HepG2 (cell line): ENCODE results near the gene SLCO2A1. TPM values are rescaled to one million over a fixed set of nuclear protein-coding genes. Genes with fewer than 3 reads are reported as not detected.

Experiments used
- DR1 ChIP-seq: sonication (generic); formaldehyde crosslinking; IDR thresholded peaks from 2 replicates; pipeline ENCODE4 v1.8.0; 2021; ENCODE audit warnings: mild to moderate bottlenecking, missing genetic modification reagents, inconsistent platforms
- HDAC2 ChIP-seq: sonication (generic); formaldehyde crosslinking; IDR thresholded peaks from 2 replicates; pipeline ENCODE4 v1.4.0; 2020; ENCODE audit warnings: missing genetic modification reagents
- ISL2 ChIP-seq: sonication (generic); formaldehyde crosslinking; IDR thresholded peaks from 2 replicates; pipeline ENCODE4 v1.5.0; 2020; ENCODE audit warnings: missing genetic modification reagents
- ISX ChIP-seq: sonication (generic); formaldehyde crosslinking; conservative IDR thresholded peaks from 2 replicates; pipeline ENCODE4 v1.5.0; 2020; ENCODE audit warnings: missing genetic modification reagents
- KLF9 ChIP-seq: IDR thresholded peaks from 2 replicates; pipeline ENCODE4 v1.6.1; 2016; ENCODE audit warnings: low read depth
- MEIS1 ChIP-seq: sonication (generic); formaldehyde crosslinking; IDR thresholded peaks from 2 replicates; pipeline ENCODE4 v1.9.0; 2021; ENCODE audit warnings: mild to moderate bottlenecking, missing genetic modification reagents, moderate library complexity, borderline replicate concordance
- MXI1 ChIP-seq: IDR thresholded peaks from 3 replicates; pipeline ENCODE4 v1.6.1; 2012; ENCODE audit warnings: low read depth, low read length, inconsistent platforms, borderline replicate concordance
- PLRG1 ChIP-seq: fragments of 450-650 bp; conservative IDR thresholded peaks from 2 replicates; pipeline ENCODE4 v1.6.1; 2016
- RFXAP ChIP-seq: sonication (generic); formaldehyde crosslinking; IDR thresholded peaks from 2 replicates; pipeline ENCODE4 v1.4.0; 2020; ENCODE audit warnings: missing genetic modification reagents, borderline replicate concordance
- SATB2 ChIP-seq: sonication (generic); formaldehyde crosslinking; IDR thresholded peaks from 2 replicates; pipeline ENCODE4 v1.5.0; 2020; ENCODE audit warnings: missing genetic modification reagents
- SIX4 ChIP-seq: sonication (generic); formaldehyde crosslinking; IDR thresholded peaks from 2 replicates; pipeline ENCODE4 v1.4.0; 2020; ENCODE audit warnings: missing genetic modification reagents
- SRF ChIP-seq: IDR thresholded peaks from 2 replicates; pipeline ENCODE4 v1.6.1; 2011; ENCODE audit warnings: mild to moderate bottlenecking, low read depth, low read length, moderate library complexity
- XBP1 ChIP-seq: sonication (generic); formaldehyde crosslinking; IDR thresholded peaks from 2 replicates; pipeline ENCODE4 v1.5.0; 2020; ENCODE audit warnings: missing genetic modification reagents
- ZFP1 ChIP-seq: IDR thresholded peaks from 2 replicates; pipeline ENCODE4 v1.6.1; 2016
- ZFP36L1 ChIP-seq: sonication (generic); formaldehyde crosslinking; IDR thresholded peaks from 2 replicates; pipeline ENCODE4 v1.8.0; 2022; ENCODE audit warnings: mild to moderate bottlenecking, missing genetic modification reagents, moderate library complexity
- ZIK1 ChIP-seq: sonication (generic); formaldehyde crosslinking; IDR thresholded peaks from 2 replicates; pipeline ENCODE4 v1.5.0; 2020; ENCODE audit warnings: mild to moderate bottlenecking, low read depth, missing genetic modification reagents, borderline replicate concordance
- ZNF232 ChIP-seq: sonication (generic); formaldehyde crosslinking; IDR thresholded peaks from 2 replicates; pipeline ENCODE4 v1.4.0; 2020; ENCODE audit warnings: missing genetic modification reagents, borderline replicate concordance
- ZNF292 ChIP-seq: sonication (generic); formaldehyde crosslinking; IDR thresholded peaks from 2 replicates; pipeline ENCODE4 v1.8.1; 2022; ENCODE audit warnings: mild to moderate bottlenecking, low read depth, missing genetic modification reagents, borderline replicate concordance
- ZNF326 ChIP-seq: sonication (generic); formaldehyde crosslinking; IDR thresholded peaks from 2 replicates; pipeline ENCODE4 v1.4.0; 2020; ENCODE audit warnings: missing genetic modification reagents, borderline replicate concordance
- ZNF570 ChIP-seq: sonication (generic); formaldehyde crosslinking; IDR thresholded peaks from 2 replicates; pipeline ENCODE4 v1.4.0; 2020; ENCODE audit warnings: mild to moderate bottlenecking, missing genetic modification reagents, borderline replicate concordance
- ZNF773 ChIP-seq: sonication (generic); formaldehyde crosslinking; IDR thresholded peaks from 2 replicates; pipeline ENCODE4 v1.4.0; 2020; ENCODE audit warnings: missing genetic modification reagents, borderline replicate concordance
- ZNF792 ChIP-seq: IDR thresholded peaks from 2 replicates; pipeline ENCODE4 v1.6.1; 2016
- polyA plus RNA-seq, 8 experiments: library from polyadenylated mRNA; depleted of rRNA in 3 of 8; stranded (reverse) in 7 of 8; unstranded in 1 of 8; fragments of >200 nt; fragmentation: Illumina TruSeq in 4 of 8; extraction: Trizol in 4 of 8; gene quantifications; 2 replicates each; pipeline versions ENCODE4 v1.2.1 to v1.2.3, GENCODE V29; 2011 to 2016; ENCODE audit warnings: low read depth in 4 of 8, missing spikeins in 1 of 8, mixed read lengths in 1 of 8; ENCODE audit not compliant: insufficient read depth in 1 of 8
- total RNA-seq, 5 experiments: library from RNA; depleted of rRNA; stranded (reverse); fragments of >200 nt; fragmentation: Illumina TruSeq; extraction: Trizol; gene quantifications; 2 replicates each; pipeline ENCODE4 v1.2.3, GENCODE V29; 2016; ENCODE audit warnings: low read depth in 1 of 5
- TF ChIP-seq, protein P1 (sequence below): sonication (generic); formaldehyde crosslinking; IDR thresholded peaks from 2 replicates; pipeline ENCODE4 v1.5.0; 2020; ENCODE audit warnings: missing genetic modification reagents
- TF ChIP-seq, protein P2 (sequence below): IDR thresholded peaks from 2 replicates; pipeline ENCODE4 v1.6.1; 2012; ENCODE audit warnings: low read depth, low read length, improper control_type of control experiment
- TF ChIP-seq, protein P3 (sequence below): IDR thresholded peaks from 2 replicates; pipeline ENCODE4 v1.6.1; 2016; ENCODE audit warnings: control low read depth
- TF ChIP-seq, protein P4 (sequence below): sonication (generic); formaldehyde crosslinking; IDR thresholded peaks from 2 replicates; pipeline ENCODE4 v1.8.1; 2023; ENCODE audit warnings: missing genetic modification reagents, inconsistent platforms, borderline replicate concordance

The SLCO2A1 gene
- total and polyA plus RNA-seq, 2 of the 13 experiments (the other 11 are each of a cell fraction or from before 2014, with no cell fraction given) = 0.04 TPM; not detected in 1

GRCh38 chr3:134059671-134060560 lies 30.2 kb upstream of the SLCO2A1 start (continued):
- TF ChIP-seq, protein P1, sequence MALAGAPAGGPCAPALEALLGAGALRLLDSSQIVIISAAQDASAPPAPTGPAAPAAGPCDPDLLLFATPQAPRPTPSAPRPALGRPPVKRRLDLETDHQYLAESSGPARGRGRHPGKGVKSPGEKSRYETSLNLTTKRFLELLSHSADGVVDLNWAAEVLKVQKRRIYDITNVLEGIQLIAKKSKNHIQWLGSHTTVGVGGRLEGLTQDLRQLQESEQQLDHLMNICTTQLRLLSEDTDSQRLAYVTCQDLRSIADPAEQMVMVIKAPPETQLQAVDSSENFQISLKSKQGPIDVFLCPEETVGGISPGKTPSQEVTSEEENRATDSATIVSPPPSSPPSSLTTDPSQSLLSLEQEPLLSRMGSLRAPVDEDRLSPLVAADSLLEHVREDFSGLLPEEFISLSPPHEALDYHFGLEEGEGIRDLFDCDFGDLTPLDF = no peak
- TF ChIP-seq ZNF792 (CRISPR knock-in tag) (no peak), PLRG1 (no peak), SATB2 (CRISPR knock-in tag) (no peak), ZNF773 (CRISPR knock-in tag) (no peak), SIX4 (CRISPR knock-in tag) (no peak), ZNF570 (CRISPR knock-in tag) (no peak), ZNF326 (CRISPR knock-in tag) (no peak), HDAC2 (peak; percentile 51), ZFP1 (CRISPR knock-in tag) (0 out of 2 replicates have a peak, but pooled peaks have one; percentile 26), ISL2 (CRISPR knock-in tag) (0 out of 2 replicates have a peak, but pooled peaks have one; percentile 30), ZNF292 (0 out of 2 replicates have a peak, but pooled peaks have one; percentile 37), XBP1 (CRISPR knock-in tag) (no peak), ZIK1 (no peak), ZNF232 (CRISPR knock-in tag) (no peak), SRF (0 out of 2 replicates have a peak, but pooled peaks have one; percentile 24), MXI1 (no peak), RFXAP (CRISPR knock-in tag) (no peak), ISX (CRISPR knock-in tag) (no peak), KLF9 (CRISPR knock-in tag) (no peak), DR1 (CRISPR knock-in tag) (no peak), MEIS1 (CRISPR knock-in tag) (0 out of 2 replicates have a peak, but pooled peaks have one; percentile 17), ZFP36L1 (no peak)
- TF ChIP-seq, protein P2, sequence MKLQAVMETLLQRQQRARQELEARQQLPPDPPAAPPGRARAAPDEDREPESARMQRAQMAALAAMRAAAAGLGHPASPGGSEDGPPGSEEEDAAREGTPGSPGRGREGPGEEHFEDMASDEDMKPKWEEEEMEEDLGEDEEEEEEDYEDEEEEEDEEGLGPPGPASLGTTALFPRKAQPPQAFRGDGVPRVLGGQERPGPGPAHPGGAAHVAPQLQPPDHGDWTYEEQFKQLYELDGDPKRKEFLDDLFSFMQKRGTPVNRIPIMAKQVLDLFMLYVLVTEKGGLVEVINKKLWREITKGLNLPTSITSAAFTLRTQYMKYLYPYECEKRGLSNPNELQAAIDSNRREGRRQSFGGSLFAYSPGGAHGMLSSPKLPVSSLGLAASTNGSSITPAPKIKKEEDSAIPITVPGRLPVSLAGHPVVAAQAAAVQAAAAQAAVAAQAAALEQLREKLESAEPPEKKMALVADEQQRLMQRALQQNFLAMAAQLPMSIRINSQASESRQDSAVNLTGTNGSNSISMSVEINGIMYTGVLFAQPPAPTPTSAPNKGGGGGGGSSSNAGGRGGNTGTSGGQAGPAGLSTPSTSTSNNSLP = no peak
- TF ChIP-seq, protein P3, sequence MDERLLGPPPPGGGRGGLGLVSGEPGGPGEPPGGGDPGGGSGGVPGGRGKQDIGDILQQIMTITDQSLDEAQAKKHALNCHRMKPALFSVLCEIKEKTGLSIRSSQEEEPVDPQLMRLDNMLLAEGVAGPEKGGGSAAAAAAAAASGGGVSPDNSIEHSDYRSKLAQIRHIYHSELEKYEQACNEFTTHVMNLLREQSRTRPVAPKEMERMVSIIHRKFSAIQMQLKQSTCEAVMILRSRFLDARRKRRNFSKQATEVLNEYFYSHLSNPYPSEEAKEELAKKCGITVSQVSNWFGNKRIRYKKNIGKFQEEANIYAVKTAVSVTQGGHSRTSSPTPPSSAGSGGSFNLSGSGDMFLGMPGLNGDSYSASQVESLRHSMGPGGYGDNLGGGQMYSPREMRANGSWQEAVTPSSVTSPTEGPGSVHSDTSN (CRISPR knock-in tag) = no peak
- TF ChIP-seq, protein P4, sequence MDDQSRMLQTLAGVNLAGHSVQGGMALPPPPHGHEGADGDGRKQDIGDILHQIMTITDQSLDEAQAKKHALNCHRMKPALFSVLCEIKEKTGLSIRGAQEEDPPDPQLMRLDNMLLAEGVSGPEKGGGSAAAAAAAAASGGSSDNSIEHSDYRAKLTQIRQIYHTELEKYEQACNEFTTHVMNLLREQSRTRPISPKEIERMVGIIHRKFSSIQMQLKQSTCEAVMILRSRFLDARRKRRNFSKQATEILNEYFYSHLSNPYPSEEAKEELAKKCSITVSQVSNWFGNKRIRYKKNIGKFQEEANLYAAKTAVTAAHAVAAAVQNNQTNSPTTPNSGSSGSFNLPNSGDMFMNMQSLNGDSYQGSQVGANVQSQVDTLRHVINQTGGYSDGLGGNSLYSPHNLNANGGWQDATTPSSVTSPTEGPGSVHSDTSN (CRISPR knock-in tag) = no peak
